ENCODE data around the gene ADD2. TPM values are rescaled to one million over a fixed set of nuclear protein-coding genes. Genes with fewer than 3 reads are reported as not detected.

Gene ADD2
- total RNA-seq, 1 experiment from 2014 or later: 50.5 TPM

Other genes with a start within 250 kb of the ADD2 start
- gene TGFA, start 214.4 kb downstream of the ADD2 start, total RNA-seq (2014; rRNA removed; shearing (Covaris generic)): 0.31 and 1.0 TPM in 2 replicates
- not detected in 2 replicates for gene FIGLA, start 22.4 kb upstream of the ADD2 start, total RNA-seq (2014; rRNA removed; shearing (Covaris generic))
- not detected in 2 replicates for gene CLEC4F, start 52.4 kb upstream of the ADD2 start, total RNA-seq (2014; rRNA removed; shearing (Covaris generic))
- 0.14 TPM in 1 of 2 replicates, not detected in the other for gene CD207, start 67.6 kb upstream of the ADD2 start, total RNA-seq (2014; rRNA removed; shearing (Covaris generic))
- 3.3 and 5.0 TPM in 2 replicates for gene VAX2, start 132.4 kb upstream of the ADD2 start, total RNA-seq (2014; rRNA removed; shearing (Covaris generic))
- 0.93 TPM in 1 of 2 replicates, not detected in the other for gene ATP6V1B1, start 167.7 kb upstream of the ADD2 start, total RNA-seq (2014; rRNA removed; shearing (Covaris generic))
- not detected in 2 replicates for gene ANKRD53, start 210.4 kb upstream of the ADD2 start, total RNA-seq (2014; rRNA removed; shearing (Covaris generic))
- gene TEX261, start 226.7 kb upstream of the ADD2 start, total RNA-seq (2014; rRNA removed; shearing (Covaris generic)): 41.4 and 49.5 TPM in 2 replicates

Measured in A172 (cell line).